MG63 (cell line): ENCODE data around the gene DENND1A. TPM values are rescaled to one million over a fixed set of nuclear protein-coding genes. Genes with fewer than 3 reads are reported as not detected.
A peak's percentile ranks its signal among the peaks of the same experiment; 100 is the strongest.

ENCODE experiments used
- DNase-seq: peaks from one replicate; pipeline ENCODE4 v3.0.0-alpha.2; 2020
- H3K27me3 ChIP-seq: fragments of 250-450 bp; sonication (Bioruptor Pico); 2 replicates; pipeline ENCODE4 v1.5.1; 2020; ENCODE audit warnings: mild to moderate bottlenecking, moderate library complexity
- H3K36me3 ChIP-seq: fragments of 250-450 bp; sonication (Bioruptor Pico); 2 replicates; pipeline ENCODE4 v1.5.1; 2020; ENCODE audit warnings: mild to moderate bottlenecking, moderate library complexity
- H3K4me3 ChIP-seq: fragments of 250-450 bp; sonication (Bioruptor Pico); 2 replicates; pipeline ENCODE4 v1.5.1; 2020; ENCODE audit warnings: mild to moderate bottlenecking, moderate library complexity
- H3K9me3 ChIP-seq: fragments of 250-450 bp; sonication (Bioruptor Pico); 2 replicates; pipeline ENCODE4 v1.5.1; 2020; ENCODE audit warnings: mild to moderate bottlenecking, moderate library complexity
- total RNA-seq: library from RNA; depleted of rRNA; stranded (reverse); fragments of >200 nt; shearing (Covaris generic); gene quantifications from 2 replicates; pipeline ENCODE4 v1.2.3, GENCODE V29; 2014; ENCODE audit warnings: low replicate concordance

Gene DENND1A
- total RNA-seq, 1 experiment from 2014 or later: 35.3 TPM

DNA sequence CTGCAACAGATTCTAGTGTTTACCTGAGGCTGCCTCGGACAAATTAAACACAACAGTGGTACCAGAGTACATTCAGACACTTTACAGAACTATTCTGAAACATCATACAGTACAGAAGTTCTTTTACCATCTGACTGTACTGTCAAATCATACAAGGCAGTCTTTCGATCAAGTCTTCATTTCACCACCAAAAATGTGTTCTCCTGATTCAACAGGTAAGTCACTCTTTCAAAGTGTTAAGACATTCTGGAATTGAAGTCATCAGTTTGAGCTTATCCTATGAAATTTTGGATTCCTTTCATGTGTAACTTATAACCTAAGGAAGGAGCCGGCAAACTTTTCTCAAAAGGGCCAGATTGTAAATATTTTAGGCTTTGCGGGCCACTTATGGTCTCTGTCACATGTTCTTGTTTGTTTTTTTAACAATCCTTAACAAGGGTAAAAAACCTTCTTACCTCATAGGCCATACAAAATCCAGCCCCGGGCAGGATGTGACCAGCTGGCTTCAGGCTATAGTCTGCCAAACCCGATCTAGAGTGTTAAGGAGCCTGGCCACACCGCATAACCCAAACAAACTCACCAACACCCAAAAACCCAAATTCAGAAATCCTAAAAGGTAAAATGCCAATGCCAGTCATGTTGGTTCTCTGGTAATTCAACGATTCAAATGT lies 151.6 kb downstream of the DENND1A start:
- H3K36me3 ChIP-seq: no peaks in the 10 kb centered on the region
- H3K4me3 ChIP-seq: no peak overlapping the region
- no peaks in the 10 kb centered on the region for H3K27me3 ChIP-seq
- H3K9me3 ChIP-seq: no peaks in the 10 kb centered on the region
- DNase-seq: peak; percentile 57

DNA sequence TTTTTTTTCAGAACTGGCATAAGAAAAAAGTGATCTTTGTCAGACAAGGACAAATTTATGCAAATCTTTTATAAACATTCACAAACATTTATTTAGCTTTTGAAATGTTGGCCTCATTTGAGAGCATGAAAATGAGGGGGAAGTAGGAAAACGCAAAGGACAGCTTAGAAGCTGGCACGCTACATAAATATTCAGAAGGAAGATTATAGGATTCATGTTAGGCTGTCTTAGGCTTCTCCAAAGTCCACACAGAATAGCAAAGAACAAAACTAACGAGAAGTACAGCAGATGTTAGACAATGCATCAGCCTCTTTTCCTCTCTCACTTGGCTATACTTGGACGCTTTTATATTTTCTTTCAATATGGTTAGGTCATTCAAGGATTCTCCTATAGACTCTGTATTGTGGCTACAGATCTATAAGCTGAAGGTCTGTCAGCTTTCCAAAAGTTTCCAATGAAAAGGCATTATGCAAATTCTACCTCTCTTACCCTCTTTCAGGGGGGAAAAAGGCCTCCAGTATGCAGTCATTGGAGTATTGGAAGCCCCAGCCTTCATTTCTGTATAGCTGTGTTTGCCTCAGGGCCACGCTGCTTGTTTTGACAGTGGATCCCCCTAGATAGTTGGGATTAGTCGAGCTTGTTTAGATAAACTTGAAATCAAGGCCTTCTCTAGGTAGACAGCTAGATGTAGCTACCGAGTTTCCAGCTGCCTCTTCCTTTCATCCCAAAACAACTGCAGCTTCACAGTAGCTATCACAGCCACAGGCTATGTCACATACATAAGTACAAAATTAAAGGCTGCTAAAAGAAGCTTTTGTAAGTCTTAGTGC lies 153.0 kb downstream of the DENND1A start:
- no peaks in the 10 kb centered on the region for H3K9me3 ChIP-seq
- H3K36me3 ChIP-seq: no peaks in the 10 kb centered on the region
- H3K27me3 ChIP-seq: no peaks in the 10 kb centered on the region
- H3K4me3 ChIP-seq: no peak overlapping the region
- no peak for DNase-seq

GRCh38 chr9:123775289-123776284 lies 154.3 kb downstream of the DENND1A start:
- Histone ChIP-seq H3K4me3 (no peak overlapping the region), H3K27me3 (no peaks in the 10 kb centered on the region), H3K9me3 (no peaks in the 10 kb centered on the region), H3K36me3 (no peaks in the 10 kb centered on the region)
- no peak for DNase-seq

DNA sequence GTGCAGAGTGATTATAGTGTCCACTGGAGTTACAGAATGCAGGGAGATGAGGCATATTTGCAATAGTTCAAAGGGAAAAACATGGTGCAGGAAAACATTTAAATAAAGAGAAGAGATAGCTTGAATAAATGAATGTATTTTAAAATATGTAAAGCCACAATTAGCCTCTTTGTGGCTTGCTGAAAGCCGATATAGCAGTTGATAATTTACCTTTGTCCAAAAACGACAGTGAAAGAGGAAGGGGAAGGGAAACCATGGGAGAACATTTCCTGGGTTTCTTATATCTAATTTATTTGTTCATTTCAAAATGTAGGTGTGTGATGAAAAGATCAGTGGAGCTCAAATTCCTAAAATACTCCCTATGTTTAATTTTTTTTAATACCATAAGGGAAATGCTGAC lies 156.1 kb downstream of the DENND1A start:
- Histone ChIP-seq H3K27me3 (no peaks in the 10 kb centered on the region), H3K36me3 (no peaks in the 10 kb centered on the region), H3K9me3 (no peaks in the 10 kb centered on the region), H3K4me3 (no peak overlapping the region)
- DNase-seq: no peak

- DNase-seq: no peak
- Histone ChIP-seq H3K27me3 (no peaks in the 10 kb centered on the region), H3K4me3 (no peak overlapping the region), H3K36me3 (no peaks in the 10 kb centered on the region), H3K9me3 (no peaks in the 10 kb centered on the region)
Measured at GRCh38 chr9:123772967-123773366, 157.0 kb downstream of the DENND1A start.

DNA sequence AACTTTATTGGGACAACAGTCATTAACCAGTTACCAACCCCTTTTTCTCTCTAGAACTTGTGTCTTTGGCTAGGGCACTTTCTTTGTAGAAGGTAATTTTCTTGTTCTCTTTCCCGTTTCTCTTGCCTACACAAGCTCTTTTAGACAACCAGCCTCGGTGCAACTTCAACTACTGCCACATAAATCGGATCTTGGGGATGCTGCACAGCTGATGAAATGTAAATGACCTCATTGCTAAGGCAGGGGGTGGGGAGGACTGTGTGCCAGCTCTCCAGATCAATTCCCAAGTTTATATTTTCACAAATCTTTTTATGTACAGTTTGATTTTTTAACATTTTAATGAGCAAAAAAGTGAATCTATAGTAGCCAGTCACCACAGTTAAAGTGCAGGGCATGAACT lies 157.6 kb downstream of the DENND1A start:
- DNase-seq: no peak
- Histone ChIP-seq H3K9me3 (no peaks in the 10 kb centered on the region), H3K27me3 (no peaks in the 10 kb centered on the region), H3K36me3 (no peaks in the 10 kb centered on the region), H3K4me3 (no peak overlapping the region)

DNA sequence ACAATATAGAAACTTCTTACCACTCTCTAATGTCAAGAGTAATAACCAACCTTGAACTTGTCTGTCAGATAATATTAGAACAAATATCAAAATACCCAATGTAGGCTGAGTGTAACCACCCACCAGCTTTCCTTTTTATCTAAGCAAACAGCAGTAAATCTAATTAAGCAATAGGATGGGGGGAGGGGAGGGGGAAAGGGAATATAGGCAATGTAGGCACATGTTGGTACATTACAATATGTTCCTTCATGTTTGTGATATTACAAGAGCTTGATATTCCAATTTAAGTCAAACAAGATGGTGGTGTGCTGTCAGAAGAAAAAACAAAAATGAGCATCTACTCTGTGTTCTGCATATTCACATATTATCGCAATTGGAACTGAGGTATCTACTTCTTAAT lies 158.2 kb downstream of the DENND1A start:
- H3K9me3 ChIP-seq: no peaks in the 10 kb centered on the region
- no peaks in the 10 kb centered on the region for H3K36me3 ChIP-seq
- no peak for DNase-seq
- H3K4me3 ChIP-seq: no peak overlapping the region
- H3K27me3 ChIP-seq: no peaks in the 10 kb centered on the region

- no peak overlapping the region for H3K4me3 ChIP-seq
- H3K36me3 ChIP-seq: no peaks in the 10 kb centered on the region
- DNase-seq: peak; percentile 81
- no peaks in the 10 kb centered on the region for H3K27me3 ChIP-seq
- no peaks in the 10 kb centered on the region for H3K9me3 ChIP-seq
Measured at GRCh38 chr9:123769719-123770118, 160.2 kb downstream of the DENND1A start.

DNA sequence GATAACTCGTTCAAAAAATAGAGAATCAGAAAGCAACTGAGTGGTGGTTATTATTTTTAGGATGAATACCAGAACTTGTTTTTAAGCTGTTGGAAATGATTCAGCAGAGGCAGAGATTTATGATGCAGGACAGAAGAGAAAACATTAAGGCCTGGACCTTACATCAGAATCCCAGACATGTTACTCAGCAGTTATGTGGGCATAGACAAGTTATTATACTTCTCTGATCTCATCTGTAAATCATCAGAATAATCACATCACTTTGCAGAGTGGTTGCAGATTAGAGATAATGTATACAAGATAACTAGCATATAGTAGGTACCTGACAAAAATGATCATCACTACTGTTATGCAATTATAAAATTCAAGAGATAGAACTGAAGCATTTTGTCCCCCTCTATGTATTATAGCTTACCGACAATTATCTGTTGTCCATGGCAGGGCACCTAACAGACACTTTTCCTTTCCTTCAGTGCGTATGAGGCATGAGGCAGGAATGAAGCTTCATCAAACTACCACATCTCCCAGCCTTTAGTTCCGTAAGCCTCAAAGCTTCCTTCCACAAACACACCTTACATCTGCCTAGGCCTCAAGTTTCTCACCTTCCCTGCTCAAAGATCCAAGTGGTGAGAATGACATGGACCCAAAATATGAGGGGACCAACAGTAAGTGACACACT lies 165.9 kb downstream of the DENND1A start:
- no peaks in the 10 kb centered on the region for H3K27me3 ChIP-seq

GRCh38 chr9:123761905-123762605 lies 167.9 kb downstream of the DENND1A start:
- Histone ChIP-seq H3K27me3 (no peaks in the 10 kb centered on the region), H3K9me3 (no peaks in the 10 kb centered on the region), H3K4me3 (no peak overlapping the region), H3K36me3 (no peaks in the 10 kb centered on the region)
- no peak for DNase-seq

More for the DNA sequence above, 165.9 kb downstream of the DENND1A start:
- Histone ChIP-seq H3K36me3 (no peaks in the 10 kb centered on the region), H3K9me3 (no peaks in the 10 kb centered on the region), H3K4me3 (no peak overlapping the region)
- DNase-seq: no peak

DNA sequence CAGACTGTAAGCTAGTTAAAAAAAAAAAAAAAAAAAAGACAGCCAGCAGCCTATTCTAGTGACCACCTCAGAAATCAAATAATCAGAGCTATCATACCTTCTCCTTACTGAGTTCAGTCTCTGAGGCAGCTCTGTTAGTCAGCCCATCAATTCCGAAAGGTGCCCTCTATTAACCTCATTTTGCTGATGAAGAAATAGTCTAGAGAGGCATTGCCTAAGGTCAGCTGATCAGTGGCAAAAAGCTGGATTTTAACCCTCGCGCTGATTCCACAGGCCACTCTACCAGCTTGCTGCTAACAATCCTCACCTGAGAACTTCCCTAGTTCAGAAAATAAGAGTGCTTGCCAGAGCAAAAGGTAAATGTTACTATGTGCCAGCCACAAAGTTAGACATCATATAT lies 172.0 kb downstream of the DENND1A start:
- no peaks in the 10 kb centered on the region for H3K9me3 ChIP-seq
- H3K27me3 ChIP-seq: no peaks in the 10 kb centered on the region
- DNase-seq: no peak
- H3K36me3 ChIP-seq: no peaks in the 10 kb centered on the region
- H3K4me3 ChIP-seq: no peak overlapping the region

GRCh38 chr9:123757547-123757946 lies 172.4 kb downstream of the DENND1A start:
- Histone ChIP-seq H3K36me3 (no peaks in the 10 kb centered on the region), H3K9me3 (no peaks in the 10 kb centered on the region), H3K27me3 (no peaks in the 10 kb centered on the region), H3K4me3 (no peak overlapping the region)
- DNase-seq: no peak

GRCh38 chr9:123756484-123757106 lies 173.3 kb downstream of the DENND1A start:
- Histone ChIP-seq H3K36me3 (no peaks in the 10 kb centered on the region), H3K4me3 (no peak overlapping the region), H3K9me3 (no peaks in the 10 kb centered on the region), H3K27me3 (no peaks in the 10 kb centered on the region)
- DNase-seq: no peak

- H3K4me3 ChIP-seq: no peak overlapping the region
- no peaks in the 10 kb centered on the region for H3K9me3 ChIP-seq
- no peaks in the 10 kb centered on the region for H3K27me3 ChIP-seq
- no peaks in the 10 kb centered on the region; the same call in 1 of the 2 replicates for H3K36me3 ChIP-seq
- DNase-seq: no peak
Measured at GRCh38 chr9:123753669-123754258, 176.2 kb downstream of the DENND1A start.

GRCh38 chr9:123753016-123753415 lies 176.9 kb downstream of the DENND1A start:
- Histone ChIP-seq H3K36me3 (no peaks in the 10 kb centered on the region; the same call in 1 of the 2 replicates), H3K9me3 (no peaks in the 10 kb centered on the region), H3K4me3 (no peak overlapping the region), H3K27me3 (no peaks in the 10 kb centered on the region)
- no peak for DNase-seq
